CD4-positive, alpha-beta T cell treated with Interleukin-17A for 1 hour (primary cell): ENCODE results near the gene LGI2.

Experiments used
- DNase-seq: peaks from one replicate; pipeline ENCODE4 v3.0.0-alpha.2; 2020

The LGI2 gene

DNA sequence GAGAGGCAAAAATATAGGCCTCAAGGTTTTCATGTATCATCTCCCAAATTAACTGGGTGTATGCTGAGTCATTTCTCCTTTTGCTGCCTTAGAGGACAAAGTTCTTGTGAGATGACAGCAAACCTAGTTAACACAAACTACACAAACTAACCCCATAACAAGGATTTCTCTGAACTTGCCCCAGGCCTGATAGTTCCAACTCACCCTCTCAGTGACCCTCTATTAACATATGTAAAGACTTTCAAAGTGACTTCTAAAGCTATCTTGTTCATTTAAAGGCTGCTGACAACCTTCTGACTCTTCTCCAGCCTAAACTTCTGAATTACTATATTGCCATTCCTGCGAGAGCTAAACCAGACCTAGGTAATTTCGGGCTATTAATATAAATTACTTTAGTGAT lies 74.7 kb downstream of the LGI2 start:
- DNase-seq = no peak

GRCh38 chr4:24952667-24953066 lies 78.1 kb downstream of the LGI2 start:
- no peak for DNase-seq

DNA sequence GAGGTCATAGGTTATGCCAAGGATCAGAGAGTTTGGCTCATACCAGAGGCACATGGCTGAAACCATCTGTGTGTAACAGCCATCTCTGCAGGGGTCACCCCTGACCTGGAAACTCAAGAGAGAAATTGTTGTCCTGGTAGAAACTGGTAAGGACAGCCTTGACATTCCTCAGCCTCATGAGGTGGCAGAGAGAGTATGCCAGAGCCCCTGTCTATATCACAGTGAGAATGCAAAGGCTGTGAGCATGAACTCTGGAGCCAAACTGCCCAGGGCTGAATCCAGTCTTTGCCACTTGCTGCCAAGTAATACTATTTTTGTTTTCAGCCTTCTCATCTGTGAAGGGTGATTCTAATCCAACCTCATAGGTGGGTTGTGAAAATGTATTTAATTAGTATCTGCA lies 80.8 kb downstream of the LGI2 start:
- no peak for DNase-seq
